VCaP (cell line): Measurements from ENCODE around the gene TAP1.

Source experiments
- H3K27ac ChIP-seq: fragments of 450-650 bp; 2 replicates; pipeline ENCODE4 v1.5.1; 2017
- TF ChIP-seq, protein P1 (sequence below): fragments of 450-650 bp; conservative IDR thresholded peaks from 2 replicates; pipeline ENCODE4 v1.5.1; 2017; ENCODE audit warnings: mild to moderate bottlenecking, moderate library complexity

The TAP1 gene

GRCh38 chr6:32853541-32854375 is at the start of gene TAP1, which contains the start of gene PSMB9:
Gene TAP1, minus strand, starts transcription at chr6:32853704. Its CDS starts 68 bp downstream, at chr6:32853636.
Gene PSMB9, plus strand, starts transcription at chr6:32854192. Its CDS starts 38 bp downstream, at chr6:32854230.
- peak within 1 kb of the TSS; percentile 83 for H3K27ac ChIP-seq
- TF ChIP-seq, protein P1, sequence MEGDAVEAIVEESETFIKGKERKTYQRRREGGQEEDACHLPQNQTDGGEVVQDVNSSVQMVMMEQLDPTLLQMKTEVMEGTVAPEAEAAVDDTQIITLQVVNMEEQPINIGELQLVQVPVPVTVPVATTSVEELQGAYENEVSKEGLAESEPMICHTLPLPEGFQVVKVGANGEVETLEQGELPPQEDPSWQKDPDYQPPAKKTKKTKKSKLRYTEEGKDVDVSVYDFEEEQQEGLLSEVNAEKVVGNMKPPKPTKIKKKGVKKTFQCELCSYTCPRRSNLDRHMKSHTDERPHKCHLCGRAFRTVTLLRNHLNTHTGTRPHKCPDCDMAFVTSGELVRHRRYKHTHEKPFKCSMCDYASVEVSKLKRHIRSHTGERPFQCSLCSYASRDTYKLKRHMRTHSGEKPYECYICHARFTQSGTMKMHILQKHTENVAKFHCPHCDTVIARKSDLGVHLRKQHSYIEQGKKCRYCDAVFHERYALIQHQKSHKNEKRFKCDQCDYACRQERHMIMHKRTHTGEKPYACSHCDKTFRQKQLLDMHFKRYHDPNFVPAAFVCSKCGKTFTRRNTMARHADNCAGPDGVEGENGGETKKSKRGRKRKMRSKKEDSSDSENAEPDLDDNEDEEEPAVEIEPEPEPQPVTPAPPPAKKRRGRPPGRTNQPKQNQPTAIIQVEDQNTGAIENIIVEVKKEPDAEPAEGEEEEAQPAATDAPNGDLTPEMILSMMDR = peak; percentile 83

GRCh38 chr6:32895006-32895345 is 41.5 kb upstream of the TAP1 start:
- TF ChIP-seq, protein P1 = no peak
- H3K27ac ChIP-seq = peak overlapping the region; percentile 92

DNA sequence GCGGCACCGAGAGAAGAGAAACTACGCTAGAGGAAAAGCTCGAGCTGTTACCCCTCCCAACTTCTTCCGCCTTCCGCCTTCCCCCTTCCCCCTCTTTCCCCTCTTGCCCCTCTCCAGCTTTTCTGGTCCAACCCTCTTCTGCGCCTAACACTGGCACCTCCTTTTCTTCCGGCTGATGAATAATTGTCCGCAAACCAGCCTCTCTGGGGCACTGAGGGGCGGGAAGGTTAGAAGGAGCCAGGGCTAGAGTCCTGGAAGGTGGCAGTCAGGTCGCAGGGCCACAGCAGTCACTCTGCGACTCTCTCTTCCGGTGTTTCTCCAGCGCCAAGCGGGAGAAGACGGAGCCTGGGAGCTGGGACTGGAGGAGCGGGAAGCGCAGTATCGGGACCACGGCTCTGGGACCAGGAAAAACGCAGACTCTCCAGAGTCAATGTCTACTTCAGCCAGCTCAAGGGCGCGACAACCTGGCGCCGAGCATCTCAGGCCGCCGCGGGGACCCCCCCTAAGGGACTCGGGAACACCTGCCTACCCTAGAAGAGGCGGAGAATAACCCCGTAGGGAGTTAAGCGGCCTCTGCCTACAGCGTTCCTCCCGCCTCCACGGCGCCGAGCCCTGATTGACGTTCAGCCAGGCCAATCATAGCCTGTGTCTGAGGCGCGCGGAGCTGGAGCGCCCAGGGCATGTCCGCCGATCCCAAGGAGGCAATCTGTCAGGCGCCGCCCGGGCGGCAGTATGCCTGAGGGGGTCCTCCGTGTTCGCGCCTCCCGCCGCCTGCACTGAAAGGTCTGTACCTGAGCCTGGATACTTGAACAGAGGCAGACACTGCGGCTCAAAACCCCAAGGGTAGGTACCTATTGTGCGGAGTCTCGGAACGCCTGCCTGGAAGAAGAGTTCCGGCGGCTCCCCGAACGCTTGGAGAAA is 40.8 kb upstream of the TAP1 start:
- H3K27ac ChIP-seq = peak overlapping the region; percentile 92
- TF ChIP-seq, protein P1 = no peak

DNA sequence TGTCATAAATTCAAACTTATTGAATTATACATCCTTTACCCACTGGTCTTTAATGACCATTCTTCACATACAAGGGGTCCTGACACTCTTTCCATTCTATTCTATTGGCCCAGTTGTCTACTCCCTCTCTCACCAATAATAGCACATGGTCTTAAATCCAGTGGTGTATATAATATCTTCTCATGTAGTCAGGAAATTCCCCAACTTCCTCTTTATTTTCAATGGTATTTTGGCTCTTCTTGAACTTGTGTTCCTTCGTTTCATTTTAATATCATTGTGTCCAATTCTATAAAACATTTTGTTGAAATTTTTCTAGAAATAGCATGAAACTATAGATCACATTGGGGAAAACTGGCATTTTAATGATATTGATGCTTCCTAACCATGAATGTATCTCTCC is 37.3 kb upstream of the TAP1 start:
- H3K27ac ChIP-seq = no peak overlapping the region
- TF ChIP-seq, protein P1 = no peak

GRCh38 chr6:32889533-32889932 is 36.0 kb upstream of the TAP1 start:
- H3K27ac ChIP-seq = no peak overlapping the region
- TF ChIP-seq, protein P1 = no peak

DNA sequence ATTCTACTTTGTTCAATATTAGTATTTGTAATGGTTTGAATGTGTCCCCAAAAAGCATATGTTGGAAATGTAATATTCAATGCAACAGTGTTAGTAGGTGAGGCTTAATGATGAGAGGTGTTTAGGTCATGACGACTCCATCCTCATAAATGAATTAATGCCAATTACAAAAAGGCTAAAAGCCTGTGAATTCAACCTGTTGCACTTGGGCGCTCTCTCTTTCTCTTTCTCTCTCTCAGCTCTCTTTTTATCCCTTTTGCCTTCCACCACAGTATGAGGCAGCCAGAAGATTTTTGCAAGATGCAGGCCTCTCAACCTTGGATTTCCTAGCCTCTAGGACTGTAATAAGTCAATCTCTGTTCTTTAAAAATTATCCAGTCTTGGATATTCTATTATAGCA is 35.1 kb upstream of the TAP1 start:
- TF ChIP-seq, protein P1 = no peak
- H3K27ac ChIP-seq = peak overlapping the region; percentile 58; the same call in 1 of the 2 replicates

GRCh38 chr6:32887616-32888015 is 34.1 kb upstream of the TAP1 start:
- peak overlapping the region; percentile 58 for H3K27ac ChIP-seq
- TF ChIP-seq, protein P1 = no peak
